Left kidney (tissue), 2 donors: ENCODE data around the gene NSMCE1. TPM values are rescaled to one million over a fixed set of nuclear protein-coding genes. Genes with fewer than 3 reads are reported as not detected.

Experiments
- DNase-seq: peaks from one replicate; pipeline ENCODE4 v3.0.0-alpha.2; 2013
- polyA plus RNA-seq: library from polyadenylated mRNA; unstranded; fragments of 120-200 nt; gene quantifications from one replicate; pipeline ENCODE4 v1.2.1, GENCODE V29; 2013; ENCODE audit not compliant: insufficient read length

The NSMCE1 gene
- polyA plus RNA-seq, 1 donor, result 82.9 TPM

- DNase-seq, result no peak
Observed at GRCh38 chr16:27195076-27195741, 73.4 kb downstream of the NSMCE1 start.

- no peak for DNase-seq
Observed at GRCh38 chr16:27193300-27193990, 75.1 kb downstream of the NSMCE1 start.

- no peak for DNase-seq
Observed at GRCh38 chr16:27191352-27191924, 77.1 kb downstream of the NSMCE1 start.

- DNase-seq, result no peak
Observed at GRCh38 chr16:27190316-27190871, 78.2 kb downstream of the NSMCE1 start.

GRCh38 chr16:27189335-27189972 lies 79.1 kb downstream of the NSMCE1 start:
- no peak for DNase-seq

GRCh38 chr16:27188633-27189032 lies 79.9 kb downstream of the NSMCE1 start:
- DNase-seq, result no peak

- no peak for DNase-seq
Observed at GRCh38 chr16:27185776-27186130, 82.8 kb downstream of the NSMCE1 start.

- DNase-seq, result no peak
Observed at GRCh38 chr16:27182906-27183405, 85.6 kb downstream of the NSMCE1 start.

- no peak for DNase-seq
Observed at GRCh38 chr16:27181019-27181790, 87.4 kb downstream of the NSMCE1 start.

GRCh38 chr16:27179500-27180072 lies 89.0 kb downstream of the NSMCE1 start:
- peak; percentile 57 for DNase-seq

- DNase-seq, result no peak
Observed at GRCh38 chr16:27177031-27177774, 91.4 kb downstream of the NSMCE1 start.

- no peak for DNase-seq
Observed at GRCh38 chr16:27175888-27176287, 92.7 kb downstream of the NSMCE1 start.

Other genes with a start within 250 kb of the NSMCE1 start
- gene C16orf82, start 201.8 kb downstream of the NSMCE1 start, polyA plus RNA-seq, result not detected
- 10.6 TPM for gene KDM8, start 65.2 kb downstream of the NSMCE1 start, polyA plus RNA-seq
- 21.9 TPM for gene IL4R, start 45.2 kb upstream of the NSMCE1 start, polyA plus RNA-seq
- 0.30 TPM for gene IL21R, start 133.4 kb upstream of the NSMCE1 start, polyA plus RNA-seq